ENCODE results near the gene CHAF1A.
A peak's percentile ranks its signal among the peaks of the same experiment; 100 is the strongest.

Gene CHAF1A

GRCh38 chr19:4405977-4406376 lies 3.5 kb downstream of the CHAF1A start:
- no peak for DNase-seq (ENCODE audit: low spot score)

- DNase-seq (ENCODE audit: low spot score): no peak
These were observed 4.2 kb downstream of the CHAF1A start for GRCh38 chr19:4406626-4407025.

GRCh38 chr19:4409123-4409933 lies 6.9 kb downstream of the CHAF1A start:
- no peak for DNase-seq (ENCODE audit: low spot score)

- no peak for DNase-seq (ENCODE audit: low spot score)
These were observed 11.1 kb downstream of the CHAF1A start for GRCh38 chr19:4413588-4413987.

GRCh38 chr19:4414144-4414799 lies 11.8 kb downstream of the CHAF1A start:
- no peak for DNase-seq (ENCODE audit: low spot score)

GRCh38 chr19:4414800-4415321 lies 12.4 kb downstream of the CHAF1A start:
- no peak for DNase-seq (ENCODE audit: low spot score)

GRCh38 chr19:4415352-4415751 lies 12.9 kb downstream of the CHAF1A start:
- no peak for DNase-seq (ENCODE audit: low spot score)

GRCh38 chr19:4416268-4416667 lies 13.8 kb downstream of the CHAF1A start:
- DNase-seq (ENCODE audit: low spot score): no peak

- no peak for DNase-seq (ENCODE audit: low spot score)
These were observed 21.1 kb downstream of the CHAF1A start for GRCh38 chr19:4423416-4424126.

GRCh38 chr19:4425537-4425936 lies 23.1 kb downstream of the CHAF1A start:
- DNase-seq (ENCODE audit: low spot score): peak; percentile 91

GRCh38 chr19:4428326-4428975 lies 26.0 kb downstream of the CHAF1A start:
- no peak for DNase-seq (ENCODE audit: low spot score)

GRCh38 chr19:4429256-4429655 lies 26.8 kb downstream of the CHAF1A start:
- DNase-seq (ENCODE audit: low spot score): no peak

- no peak for DNase-seq (ENCODE audit: low spot score)
These were observed 27.3 kb downstream of the CHAF1A start for GRCh38 chr19:4429771-4430171.

GRCh38 chr19:4430760-4431159 lies 28.3 kb downstream of the CHAF1A start:
- DNase-seq (ENCODE audit: low spot score): no peak

GRCh38 chr19:4431296-4431695 lies 28.9 kb downstream of the CHAF1A start:
- DNase-seq (ENCODE audit: low spot score): no peak

GRCh38 chr19:4431808-4432674 lies 29.6 kb downstream of the CHAF1A start:
- DNase-seq (ENCODE audit: low spot score): no peak

- DNase-seq (ENCODE audit: low spot score): no peak
These were observed 30.6 kb downstream of the CHAF1A start for GRCh38 chr19:4432918-4433506.

- no peak for DNase-seq (ENCODE audit: low spot score)
These were observed 32.0 kb downstream of the CHAF1A start for GRCh38 chr19:4434391-4434790.

GRCh38 chr19:4436231-4436630 lies 33.8 kb downstream of the CHAF1A start:
- no peak for DNase-seq (ENCODE audit: low spot score)

- DNase-seq (ENCODE audit: low spot score): no peak
These were observed 34.7 kb downstream of the CHAF1A start for GRCh38 chr19:4437103-4437502.

GRCh38 chr19:4439243-4439642 lies 36.8 kb downstream of the CHAF1A start:
- no peak for DNase-seq (ENCODE audit: low spot score)
